H1 (cell line): Measurements from ENCODE around the gene RPP25L. TPM values are rescaled to one million over a fixed set of nuclear protein-coding genes. Genes with fewer than 3 reads are reported as not detected.

Experiments
- BACH1 ChIP-seq: IDR thresholded peaks from 2 replicates; pipeline ENCODE4 v1.6.1; 2012; ENCODE audit warnings: low read length, improper control_type of control experiment
- CBX5 ChIP-seq: fragments of 300-800, 300-1000 bp; sonication (generic); IDR thresholded peaks from 2 replicates; pipeline ENCODE4 v1.7.1; 2016; ENCODE audit warnings: antibody characterized with exemption, low read length, low read depth
- CBX8 ChIP-seq: fragments of 300-800, 300-1000 bp; sonication (generic); IDR thresholded peaks from 2 replicates; pipeline ENCODE4 v1.7.1; 2016; ENCODE audit warnings: low read depth, low read length, borderline replicate concordance
- CTCF ChIP-seq, 3 experiments: IDR thresholded peaks; 1 replicate in 2 of 3; 2 replicates in 1 of 3; pipeline versions ENCODE4 v1.5.1 to v1.6.1; 2011; ENCODE audit warnings: low read length in 3 of 3, mild to moderate bottlenecking in 3 of 3, inconsistent platforms in 2 of 3, low read depth in 1 of 3, moderate library complexity in 1 of 3; ENCODE audit not compliant: insufficient read depth in 1 of 3; ENCODE audit errors: control extremely low read depth in 1 of 3
- FOSL1 ChIP-seq: IDR thresholded peaks from 2 replicates; pipeline ENCODE4 v1.6.1; 2011; ENCODE audit warnings: mild to moderate bottlenecking, low read depth, low read length, moderate library complexity; ENCODE audit not compliant: insufficient read depth
- GTF2F1 ChIP-seq: IDR thresholded peaks from 2 replicates; pipeline ENCODE4 v1.6.1; 2012; ENCODE audit warnings: low read depth, low read length, improper control_type of control experiment, borderline replicate concordance
- HDAC6 ChIP-seq: IDR thresholded peaks from one replicate; pipeline ENCODE4 v1.7.1; 2012; ENCODE audit warnings: low read depth, mild to moderate bottlenecking, inconsistent platforms, low read length, moderate library complexity
- JUND ChIP-seq: IDR thresholded peaks from 2 replicates; pipeline ENCODE4 v1.6.1; 2011; ENCODE audit warnings: mild to moderate bottlenecking, improper control_type of control experiment, low read length
- KDM1A ChIP-seq: fragments of 200-600, 300-600 bp; sonication (generic); IDR thresholded peaks from 2 replicates; pipeline ENCODE4 v1.7.1; 2016; ENCODE audit warnings: mild to moderate bottlenecking, low read length, borderline replicate concordance
- PHF8 ChIP-seq: fragments of 200-600 bp; sonication (generic); conservative IDR thresholded peaks from 2 replicates; pipeline ENCODE4 v1.7.1; 2012; ENCODE audit warnings: low read depth, mild to moderate bottlenecking, inconsistent platforms, low read length, moderate library complexity
- POLR2A ChIP-seq, 2 experiments: IDR thresholded peaks; 1 replicate in 1 of 2; 2 replicates in 1 of 2; pipeline ENCODE4 v1.6.1; 2011; ENCODE audit warnings: low read depth in 2 of 2, low read length in 2 of 2, mild to moderate bottlenecking in 2 of 2; ENCODE audit errors: control extremely low read depth in 1 of 2
- RBBP5 ChIP-seq: IDR thresholded peaks from 2 replicates; pipeline ENCODE4 v1.7.1; 2012; ENCODE audit warnings: low read depth, mild to moderate bottlenecking, inconsistent platforms, low read length, moderate library complexity, borderline replicate concordance
- RNF2 ChIP-seq: fragments of 200-900, 300-1000 bp; sonication (generic); IDR thresholded peaks from 2 replicates; pipeline ENCODE4 v1.7.1; 2016; ENCODE audit warnings: borderline replicate concordance, low read depth, mild to moderate bottlenecking, antibody characterized with exemption, low read length; ENCODE audit not compliant: poor library complexity, severe bottlenecking; ENCODE audit errors: missing control alignments
- SIN3A ChIP-seq, 2 experiments: IDR thresholded peaks in 1 of 2; conservative IDR thresholded peaks in 1 of 2; 2 replicates each; pipeline ENCODE4 v1.6.1; 2011 to 2012; ENCODE audit warnings: low read length in 2 of 2, improper control_type of control experiment in 1 of 2, low read depth in 1 of 2, mild to moderate bottlenecking in 1 of 2
- SIX5 ChIP-seq: IDR thresholded peaks from 2 replicates; pipeline ENCODE4 v1.6.1; 2011; ENCODE audit warnings: mild to moderate bottlenecking, low read depth, low read length
- SUZ12 ChIP-seq: fragments of 200-600 bp; sonication (generic); IDR thresholded peaks from 2 replicates; pipeline ENCODE4 v1.6.1; 2012; ENCODE audit warnings: mild to moderate bottlenecking, inconsistent platforms, low read length, moderate library complexity, mixed read lengths
- TAF1 ChIP-seq: IDR thresholded peaks from 2 replicates; pipeline ENCODE4 v1.6.1; 2011; ENCODE audit warnings: mild to moderate bottlenecking, low read depth, low read length
- TBP ChIP-seq: IDR thresholded peaks from 2 replicates; pipeline ENCODE4 v1.6.1; 2011; ENCODE audit warnings: low read depth, low read length, improper control_type of control experiment
- USF2 ChIP-seq: IDR thresholded peaks from 2 replicates; pipeline ENCODE4 v1.6.1; 2011; ENCODE audit warnings: low read length, improper control_type of control experiment
- ZNF274 ChIP-seq: IDR thresholded peaks from 2 replicates; pipeline ENCODE4 v1.7.0; 2012; ENCODE audit warnings: low read length, borderline replicate concordance; ENCODE audit errors: extremely low read depth
- polyA plus RNA-seq, 7 experiments: library from polyadenylated mRNA; depleted of rRNA in 3 of 7; stranded (reverse) in 5 of 7; unstranded in 2 of 7; fragments of >200 nt in 5 of 7; fragments of 200-250 nt in 2 of 7; gene quantifications; 1 replicate in 5 of 7; 2 replicates in 1 of 7; 4 replicates in 1 of 7; pipeline versions ENCODE4 v1.2.1 to v1.2.3, GENCODE V29; 2011 to 2013; ENCODE audit warnings: missing spikeins in 2 of 7, mixed read lengths in 2 of 7
- total RNA-seq: library from RNA; stranded (reverse); fragmentation: NEBNext Ultra II Directional; extraction: Animal tissue kit (Norgen Biotek cat#: 25700); gene quantifications from 2 replicates; pipeline ENCODE4 v1.2.1, GENCODE V29; 2021

The RPP25L gene
- total and polyA plus RNA-seq, 2 of the 8 experiments (the other 6 are each of a cell fraction or from before 2014, with no cell fraction given): 21.6 to 75.0 TPM

GRCh38 chr9:34651876-34652601 lies 40.1 kb upstream of the RPP25L start, which contains the start of gene IL11RA (continued):
- TF ChIP-seq SIN3A (conservative IDR thresholded peaks at IDR 0.05 in 1 of 2, IDR thresholded peaks at IDR 0.05 in 1 of 2; ENCODE audit: low read depth in 1 of 2, low read length in 2 of 2): peak in 1 of 2 experiments; percentile 88; a peak in 1 of 4 replicates
- TF ChIP-seq JUND: no peak
- no peak for TF ChIP-seq CBX8
- TF ChIP-seq FOSL1: no peak
- TF ChIP-seq POLR2A (IDR thresholded peaks at IDR 0.05; ENCODE audit: control extremely low read depth in 1 of 2, low read depth in 2 of 2, low read length in 2 of 2): no peak
- no peak for TF ChIP-seq CBX5
- no peak for TF ChIP-seq SUZ12
- TF ChIP-seq TAF1: peak; percentile 68
- TF ChIP-seq TBP: no peak
- no peak for TF ChIP-seq USF2
- no peak for TF ChIP-seq ZNF274
- no peak for TF ChIP-seq HDAC6
- peak in 2 of 3 experiments; percentile 1 to 33; a peak in 2 of 4 replicates for TF ChIP-seq CTCF (IDR thresholded peaks at IDR 0.05; ENCODE audit: control extremely low read depth in 1 of 3, insufficient read depth in 1 of 3, low read depth in 1 of 3, low read length in 3 of 3)
- no peak for TF ChIP-seq BACH1
- TF ChIP-seq KDM1A: 0 out of 2 replicates have a peak, but pooled peaks have one; percentile 15
- no peak for TF ChIP-seq PHF8
- TF ChIP-seq RNF2: no peak
- no peak for TF ChIP-seq SIX5
- no peak for TF ChIP-seq GTF2F1
- no peak for TF ChIP-seq RBBP5
